ENCODE measurements around the gene STK32C.
"Not testable (repeated sequence)": the region's sequence is repeated elsewhere in the genome, so short reads cannot be mapped to it uniquely, and the experiment has no call there.

GRCh38 chr10:132352462-132353308, 44.9 kb upstream of the STK32C start:
- TF ChIP-seq, protein P1, sequence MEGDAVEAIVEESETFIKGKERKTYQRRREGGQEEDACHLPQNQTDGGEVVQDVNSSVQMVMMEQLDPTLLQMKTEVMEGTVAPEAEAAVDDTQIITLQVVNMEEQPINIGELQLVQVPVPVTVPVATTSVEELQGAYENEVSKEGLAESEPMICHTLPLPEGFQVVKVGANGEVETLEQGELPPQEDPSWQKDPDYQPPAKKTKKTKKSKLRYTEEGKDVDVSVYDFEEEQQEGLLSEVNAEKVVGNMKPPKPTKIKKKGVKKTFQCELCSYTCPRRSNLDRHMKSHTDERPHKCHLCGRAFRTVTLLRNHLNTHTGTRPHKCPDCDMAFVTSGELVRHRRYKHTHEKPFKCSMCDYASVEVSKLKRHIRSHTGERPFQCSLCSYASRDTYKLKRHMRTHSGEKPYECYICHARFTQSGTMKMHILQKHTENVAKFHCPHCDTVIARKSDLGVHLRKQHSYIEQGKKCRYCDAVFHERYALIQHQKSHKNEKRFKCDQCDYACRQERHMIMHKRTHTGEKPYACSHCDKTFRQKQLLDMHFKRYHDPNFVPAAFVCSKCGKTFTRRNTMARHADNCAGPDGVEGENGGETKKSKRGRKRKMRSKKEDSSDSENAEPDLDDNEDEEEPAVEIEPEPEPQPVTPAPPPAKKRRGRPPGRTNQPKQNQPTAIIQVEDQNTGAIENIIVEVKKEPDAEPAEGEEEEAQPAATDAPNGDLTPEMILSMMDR (IDR thresholded peaks at IDR 0.05), result peak in 1 of 3 donors; percentile 24
- not testable (repeated sequence) for TF ChIP-seq POLR2A (IDR thresholded peaks at IDR 0.05)
